Progenitor cell of endocrine pancreas (in vitro differentiated cells): ENCODE results near the gene PPP1R37. TPM values are rescaled to one million over a fixed set of nuclear protein-coding genes. Genes with fewer than 3 reads are reported as not detected.

Source experiments
- DNase-seq: peaks from one replicate; pipeline ENCODE4 v3.0.0; 2021; ENCODE audit warnings: low spot score; ENCODE audit not compliant: unreplicated experiment
- H3K27ac Mint-ChIP-seq: 2 replicates; pipeline ENCODE4 v1.8.0; 2021; ENCODE audit warnings: mild to moderate bottlenecking, moderate library complexity, mixed read lengths
- H3K27me3 Mint-ChIP-seq: 2 replicates; pipeline ENCODE4 v1.8.0; 2021; ENCODE audit warnings: mixed read lengths
- H3K36me3 Mint-ChIP-seq: 2 replicates; pipeline ENCODE4 v1.8.0; 2022; ENCODE audit warnings: mixed read lengths; ENCODE audit not compliant: insufficient read depth
- H3K4me1 Mint-ChIP-seq: 2 replicates; pipeline ENCODE4 v1.8.0; 2021; ENCODE audit warnings: low read depth, mixed read lengths
- H3K4me3 Mint-ChIP-seq: 2 replicates; pipeline ENCODE4 v1.8.0; 2021; ENCODE audit warnings: low read depth, mild to moderate bottlenecking, moderate library complexity, mixed read lengths
- H3K9me3 Mint-ChIP-seq: 2 replicates; pipeline ENCODE4 v1.8.0; 2021; ENCODE audit warnings: low read depth, mixed read lengths
- total RNA-seq: library from RNA; stranded (reverse); gene quantifications from 2 replicates; pipeline ENCODE4 v1.2.1, GENCODE V29; 2021
- TF ChIP-seq, protein P1 (sequence below): fragments of 200-600 bp; sonication (generic); IDR thresholded peaks from one replicate; pipeline ENCODE4 v1.5.0; 2021; ENCODE audit warnings: antibody characterized with exemption, mild to moderate bottlenecking; ENCODE audit not compliant: unreplicated experiment

PPP1R37 gene
- total RNA-seq, 1 donor from 2014 or later, result 45.8 TPM

GRCh38 chr19:45147835-45148676, 55.1 kb downstream of the PPP1R37 start:
- Mint-ChIP-seq H3K9me3 (no peaks in the 10 kb centered on the region), H3K27me3 (peaks cover 14% of the 10 kb centered on the region), H3K4me3 (no peak overlapping the region), H3K36me3 (peaks cover 2% of the 10 kb centered on the region), H3K4me1 (no peaks in the 10 kb centered on the region), H3K27ac (no peak overlapping the region)
- TF ChIP-seq, protein P1, sequence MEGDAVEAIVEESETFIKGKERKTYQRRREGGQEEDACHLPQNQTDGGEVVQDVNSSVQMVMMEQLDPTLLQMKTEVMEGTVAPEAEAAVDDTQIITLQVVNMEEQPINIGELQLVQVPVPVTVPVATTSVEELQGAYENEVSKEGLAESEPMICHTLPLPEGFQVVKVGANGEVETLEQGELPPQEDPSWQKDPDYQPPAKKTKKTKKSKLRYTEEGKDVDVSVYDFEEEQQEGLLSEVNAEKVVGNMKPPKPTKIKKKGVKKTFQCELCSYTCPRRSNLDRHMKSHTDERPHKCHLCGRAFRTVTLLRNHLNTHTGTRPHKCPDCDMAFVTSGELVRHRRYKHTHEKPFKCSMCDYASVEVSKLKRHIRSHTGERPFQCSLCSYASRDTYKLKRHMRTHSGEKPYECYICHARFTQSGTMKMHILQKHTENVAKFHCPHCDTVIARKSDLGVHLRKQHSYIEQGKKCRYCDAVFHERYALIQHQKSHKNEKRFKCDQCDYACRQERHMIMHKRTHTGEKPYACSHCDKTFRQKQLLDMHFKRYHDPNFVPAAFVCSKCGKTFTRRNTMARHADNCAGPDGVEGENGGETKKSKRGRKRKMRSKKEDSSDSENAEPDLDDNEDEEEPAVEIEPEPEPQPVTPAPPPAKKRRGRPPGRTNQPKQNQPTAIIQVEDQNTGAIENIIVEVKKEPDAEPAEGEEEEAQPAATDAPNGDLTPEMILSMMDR, result no peak
- no peak for DNase-seq

DNA sequence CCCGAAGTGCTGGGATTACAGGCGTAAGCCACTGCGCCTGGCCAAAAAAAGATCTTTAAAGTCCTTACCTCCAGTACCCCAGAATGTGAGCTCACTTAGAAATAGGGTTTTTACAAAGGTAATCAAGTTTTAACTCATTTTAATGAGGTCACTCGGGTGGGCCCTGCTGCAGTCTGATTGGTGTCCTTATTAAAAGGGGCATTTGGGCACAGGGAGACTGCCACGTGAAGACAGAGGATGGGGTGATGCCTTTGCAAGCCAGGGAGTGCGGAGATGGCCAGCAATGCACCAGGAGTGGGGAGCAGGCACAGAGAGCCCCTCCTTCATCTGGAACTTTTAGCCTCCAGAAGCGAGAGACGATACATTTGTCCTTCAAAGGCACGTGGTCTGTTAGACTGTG, 56.1 kb downstream of the PPP1R37 start:
- TF ChIP-seq, protein P1, result no peak
- no peak overlapping the region for H3K4me3 Mint-ChIP-seq
- no peak overlapping the region for H3K27ac Mint-ChIP-seq
- DNase-seq, result no peak
- no peaks in the 10 kb centered on the region for H3K9me3 Mint-ChIP-seq
- H3K4me1 Mint-ChIP-seq, result peaks cover 2% of the 10 kb centered on the region
- H3K27me3 Mint-ChIP-seq, result peaks cover 19% of the 10 kb centered on the region
- peaks cover 1% of the 10 kb centered on the region for H3K36me3 Mint-ChIP-seq

GRCh38 chr19:45150180-45150579, 57.2 kb downstream of the PPP1R37 start:
- H3K4me3 Mint-ChIP-seq, result no peak overlapping the region
- TF ChIP-seq, protein P1, result no peak
- H3K4me1 Mint-ChIP-seq, result peaks cover 5% of the 10 kb centered on the region

DNA sequence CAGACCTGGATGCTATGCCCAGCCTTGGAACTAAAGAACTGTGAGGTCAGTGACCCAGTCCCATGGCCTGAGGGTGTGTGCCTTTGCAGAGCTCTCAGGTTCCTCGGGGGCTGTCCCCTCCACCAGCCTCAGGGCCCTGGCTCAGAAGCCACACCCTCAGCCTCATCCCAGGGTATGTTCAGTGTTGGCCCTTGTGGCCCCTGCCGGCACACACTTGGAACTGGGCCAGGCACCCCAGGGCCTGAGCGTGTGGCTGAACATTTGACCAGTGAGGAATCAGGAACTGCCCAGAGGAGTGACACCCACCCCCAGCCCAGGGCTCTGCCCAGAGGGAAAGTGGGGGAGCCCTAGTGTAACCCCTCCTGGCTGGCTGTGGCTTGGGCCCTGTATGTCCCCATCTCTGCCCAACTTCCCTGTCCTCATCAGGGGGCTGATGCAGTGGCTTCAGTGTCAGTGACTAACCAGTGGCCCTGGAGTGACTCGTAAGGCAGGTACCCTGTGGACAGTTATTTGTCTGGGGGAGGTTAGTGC, 57.8 kb downstream of the PPP1R37 start:
- Mint-ChIP-seq H3K9me3 (no peaks in the 10 kb centered on the region), H3K27ac (no peak overlapping the region), H3K4me3 (no peak overlapping the region), H3K4me1 (peaks cover 5% of the 10 kb centered on the region), H3K36me3 (peaks cover 1% of the 10 kb centered on the region), H3K27me3 (peaks cover 27% of the 10 kb centered on the region)
- TF ChIP-seq, protein P1, result no peak
- no peak for DNase-seq

More at GRCh38 chr19:45150180-45150579, 57.2 kb downstream of the PPP1R37 start:
- DNase-seq, result no peak
- H3K27me3 Mint-ChIP-seq, result peaks cover 24% of the 10 kb centered on the region
- H3K27ac Mint-ChIP-seq, result no peak overlapping the region
- no peaks in the 10 kb centered on the region for H3K9me3 Mint-ChIP-seq
- peaks cover 1% of the 10 kb centered on the region for H3K36me3 Mint-ChIP-seq

- H3K36me3 Mint-ChIP-seq, result peaks cover 1% of the 10 kb centered on the region
- no peak overlapping the region for H3K4me3 Mint-ChIP-seq
- no peak overlapping the region for H3K27ac Mint-ChIP-seq
- no peak for DNase-seq
- no peaks in the 10 kb centered on the region for H3K9me3 Mint-ChIP-seq
- TF ChIP-seq, protein P1, result no peak
- peaks cover 5% of the 10 kb centered on the region for H3K4me1 Mint-ChIP-seq
- peaks cover 29% of the 10 kb centered on the region for H3K27me3 Mint-ChIP-seq
These were observed 58.3 kb downstream of the PPP1R37 start for GRCh38 chr19:45151320-45151719.
